ENCODE measurements around the gene CACNB4. TPM values are rescaled to one million over a fixed set of nuclear protein-coding genes. Genes with fewer than 3 reads are reported as not detected.
A peak's percentile ranks its signal among the peaks of the same experiment; 100 is the strongest.

The CACNB4 gene
- total and polyA plus RNA-seq, 9 of the 15 experiments (the other 6 are each of a cell fraction or from before 2014, with no cell fraction given), result 0.01 to 0.20 (median 0.04) TPM; not detected in 1

DNA sequence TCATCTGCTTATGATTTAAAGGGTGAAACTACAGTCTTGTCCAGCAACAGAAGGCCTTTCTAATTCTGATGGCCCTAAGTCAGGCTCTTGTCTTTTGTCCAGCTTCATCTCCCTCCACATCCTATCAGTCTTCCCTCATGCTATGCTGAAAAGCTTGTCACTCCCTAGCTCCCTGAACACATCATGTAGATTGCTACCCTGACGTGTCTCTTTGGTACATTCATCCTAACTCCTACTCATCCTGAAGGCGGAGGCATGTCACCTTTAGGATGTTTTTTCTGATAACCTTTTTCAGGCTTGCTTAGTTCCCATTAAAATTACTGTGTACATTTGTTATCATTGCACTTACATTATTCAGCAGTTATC, 192.2 kb downstream of the CACNB4 start (continued):
- TF ChIP-seq RREB1 (CRISPR knock-in tag; IDR thresholded peaks at IDR 0.05) (0 out of 2 replicates have a peak, but pooled peaks have one; percentile 19), RCOR1 (IDR thresholded peaks at IDR 0.05; ENCODE audit: borderline replicate concordance in 1 of 2, low read depth in 2 of 2, low read length in 2 of 2) (peak in 1 of 2 experiments; percentile 79; a peak in 1 of 4 replicates), FOXJ2 (tag; IDR thresholded peaks at IDR 0.05) (0 out of 2 replicates have a peak, but pooled peaks have one; percentile 35), ID3 (CRISPR knock-in tag; IDR thresholded peaks at IDR 0.05) (no peak), ID3 (tag; IDR thresholded peaks at IDR 0.05) (0 out of 2 replicates have a peak, but pooled peaks have one; percentile 22), TCF3 (CRISPR knock-in tag; IDR thresholded peaks at IDR 0.05) (peak; percentile 10; the same call in 1 of the 2 replicates), ZBTB33 (CRISPR knock-in tag; IDR thresholded peaks at IDR 0.05) (no peak), MECOM (CRISPR knock-in tag; IDR thresholded peaks at IDR 0.05) (0 out of 2 replicates have a peak, but pooled peaks have one; percentile 8), CREM (IDR thresholded peaks at IDR 0.05; ENCODE audit: low read depth) (peak; percentile 67), ZNF263 (CRISPR knock-in tag; IDR thresholded peaks at IDR 0.05; ENCODE audit: borderline replicate concordance) (no peak)

Measured in K562 (cell line).